ENCODE data around the gene TEX36.

Gene TEX36

DNA sequence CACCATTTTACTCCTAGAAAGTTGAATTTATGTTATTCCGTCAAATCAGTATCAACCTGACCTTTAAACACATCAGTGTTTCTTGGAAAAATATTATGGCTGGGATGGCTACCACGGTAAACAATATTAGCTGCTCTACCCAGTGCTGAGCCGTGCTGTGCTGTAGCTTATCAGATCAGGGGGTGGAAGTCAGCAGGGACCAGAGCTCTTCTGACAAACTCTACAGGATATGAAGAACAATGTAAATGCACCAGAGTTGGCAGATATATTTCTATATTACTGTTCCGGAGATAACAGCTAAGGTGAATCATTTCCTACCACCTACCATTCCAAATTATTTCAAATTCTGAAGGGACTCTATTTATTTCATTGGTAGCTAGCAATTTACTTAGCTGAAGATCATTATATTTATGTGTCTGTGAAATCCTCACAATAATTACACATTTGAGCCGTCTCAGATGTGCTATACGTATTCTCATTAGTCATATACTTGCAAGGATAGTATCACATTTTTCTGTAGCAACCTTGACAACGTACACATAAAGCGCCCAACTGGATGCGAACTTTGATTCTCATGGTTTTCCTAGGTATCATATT, 76.5 kb downstream of the TEX36 start:
- H3K27ac ChIP-seq, result no peak overlapping the region
- ChIA-PET POLR2A (ENCODE audit: low non-redundant PET) (no interaction called here), CTCF (no interaction called here)
- TF ChIP-seq, protein P1, sequence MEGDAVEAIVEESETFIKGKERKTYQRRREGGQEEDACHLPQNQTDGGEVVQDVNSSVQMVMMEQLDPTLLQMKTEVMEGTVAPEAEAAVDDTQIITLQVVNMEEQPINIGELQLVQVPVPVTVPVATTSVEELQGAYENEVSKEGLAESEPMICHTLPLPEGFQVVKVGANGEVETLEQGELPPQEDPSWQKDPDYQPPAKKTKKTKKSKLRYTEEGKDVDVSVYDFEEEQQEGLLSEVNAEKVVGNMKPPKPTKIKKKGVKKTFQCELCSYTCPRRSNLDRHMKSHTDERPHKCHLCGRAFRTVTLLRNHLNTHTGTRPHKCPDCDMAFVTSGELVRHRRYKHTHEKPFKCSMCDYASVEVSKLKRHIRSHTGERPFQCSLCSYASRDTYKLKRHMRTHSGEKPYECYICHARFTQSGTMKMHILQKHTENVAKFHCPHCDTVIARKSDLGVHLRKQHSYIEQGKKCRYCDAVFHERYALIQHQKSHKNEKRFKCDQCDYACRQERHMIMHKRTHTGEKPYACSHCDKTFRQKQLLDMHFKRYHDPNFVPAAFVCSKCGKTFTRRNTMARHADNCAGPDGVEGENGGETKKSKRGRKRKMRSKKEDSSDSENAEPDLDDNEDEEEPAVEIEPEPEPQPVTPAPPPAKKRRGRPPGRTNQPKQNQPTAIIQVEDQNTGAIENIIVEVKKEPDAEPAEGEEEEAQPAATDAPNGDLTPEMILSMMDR (conservative IDR thresholded peaks at IDR 0.05; ENCODE audit: low read depth), result no peak
- DNase-seq (ENCODE audit: low spot score), result no peak
